ENCODE results near the gene LRRC41.
"Not testable (repeated sequence)": the region's sequence is repeated elsewhere in the genome, so short reads cannot be mapped to it uniquely, and the experiment has no call there.

LRRC41 gene

DNA sequence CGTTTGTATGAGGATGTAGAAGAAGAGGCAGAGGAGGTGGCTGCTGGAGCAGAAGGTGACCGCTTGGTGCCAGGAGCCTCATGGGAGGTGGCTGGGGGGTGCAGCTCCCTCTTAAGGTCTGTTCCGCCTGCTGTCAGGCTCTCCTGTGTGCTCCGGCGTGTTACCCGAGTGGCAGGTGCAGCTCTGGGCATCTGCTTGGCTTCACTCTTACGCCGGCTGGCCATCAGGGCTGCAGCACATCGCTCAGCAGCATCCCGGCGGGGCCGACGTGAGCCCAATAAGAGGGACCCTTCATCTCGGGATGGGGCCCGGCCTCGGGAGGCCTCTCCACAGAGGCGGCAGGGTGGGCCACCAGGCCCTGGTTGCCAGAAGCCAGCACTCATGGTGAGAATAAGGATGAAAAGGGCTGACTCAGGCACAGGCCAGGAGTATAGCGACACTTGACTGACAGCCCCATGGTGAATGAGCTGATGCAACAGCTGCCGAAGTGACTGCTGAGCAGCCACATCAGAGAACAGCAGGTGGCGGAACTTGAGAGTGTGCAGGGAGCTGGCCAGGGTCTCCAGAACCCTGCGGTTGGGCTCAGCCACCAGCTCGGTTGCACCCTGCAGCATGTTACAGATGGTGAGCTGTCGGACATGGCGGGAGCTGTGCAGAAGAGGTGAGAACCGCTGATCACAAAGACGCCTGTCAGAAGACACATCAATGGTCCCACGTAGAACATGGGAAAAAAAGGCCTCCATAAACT, 17.5 kb downstream of the LRRC41 start:
- no peak for DNase-seq

GRCh38 chr1:46284597-46285564, 18.5 kb downstream of the LRRC41 start:
- no peak for DNase-seq

GRCh38 chr1:46284058-46284457, 19.4 kb downstream of the LRRC41 start:
- no peak for DNase-seq

- no peak for DNase-seq
Observed at GRCh38 chr1:46281021-46281420, 22.4 kb downstream of the LRRC41 start.

DNA sequence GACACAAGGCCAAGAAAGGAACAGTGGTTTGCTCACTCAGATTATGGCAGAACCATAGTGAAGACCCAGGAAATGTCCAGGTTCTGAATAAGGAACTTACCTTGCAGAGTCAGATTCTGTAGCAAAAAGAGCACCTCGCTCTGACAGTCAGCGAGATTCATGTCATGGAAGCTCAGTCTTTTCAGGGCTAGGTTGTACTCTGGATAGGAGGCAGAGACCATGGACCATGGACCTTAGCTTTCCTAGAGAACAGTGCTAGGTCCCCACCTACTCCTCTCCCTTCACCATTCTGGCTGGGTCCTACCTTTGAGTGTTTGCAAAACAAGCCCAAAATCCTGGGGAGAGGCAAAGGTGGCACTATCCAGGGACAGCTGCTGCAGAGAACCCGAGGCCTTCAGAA, 23.3 kb downstream of the LRRC41 start:
- DNase-seq: no peak

DNA sequence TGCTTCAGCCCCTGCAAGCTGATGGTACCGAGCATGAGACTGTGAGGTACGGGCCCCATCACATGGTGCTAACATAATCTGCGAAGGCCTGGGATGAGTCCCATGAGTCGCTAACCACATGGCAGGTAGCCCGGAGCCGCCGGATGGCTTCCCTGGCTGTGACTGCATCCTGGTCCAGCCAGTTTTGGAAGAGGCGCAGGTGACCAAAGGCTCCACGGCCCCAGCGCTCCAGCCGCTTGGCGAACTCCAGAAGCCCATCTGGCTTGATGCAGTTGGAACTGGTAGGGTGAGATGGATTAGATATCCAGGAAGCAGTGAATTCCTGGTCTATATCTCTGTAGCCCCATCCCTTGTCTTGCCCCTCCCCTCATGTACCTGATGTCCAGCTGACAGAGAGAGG, 24.6 kb downstream of the LRRC41 start:
- DNase-seq: no peak

GRCh38 chr1:46277658-46278373, 25.6 kb downstream of the LRRC41 start:
- no peak for DNase-seq

GRCh38 chr1:46275030-46275337, 28.4 kb downstream of the LRRC41 start:
- no peak for DNase-seq

GRCh38 chr1:46274225-46275029, 29.0 kb downstream of the LRRC41 start:
- DNase-seq: no peak

- DNase-seq: no peak
Observed at GRCh38 chr1:46268578-46268977, 34.8 kb downstream of the LRRC41 start.

GRCh38 chr1:46263146-46263545, 40.3 kb downstream of the LRRC41 start:
- no peak for DNase-seq

DNA sequence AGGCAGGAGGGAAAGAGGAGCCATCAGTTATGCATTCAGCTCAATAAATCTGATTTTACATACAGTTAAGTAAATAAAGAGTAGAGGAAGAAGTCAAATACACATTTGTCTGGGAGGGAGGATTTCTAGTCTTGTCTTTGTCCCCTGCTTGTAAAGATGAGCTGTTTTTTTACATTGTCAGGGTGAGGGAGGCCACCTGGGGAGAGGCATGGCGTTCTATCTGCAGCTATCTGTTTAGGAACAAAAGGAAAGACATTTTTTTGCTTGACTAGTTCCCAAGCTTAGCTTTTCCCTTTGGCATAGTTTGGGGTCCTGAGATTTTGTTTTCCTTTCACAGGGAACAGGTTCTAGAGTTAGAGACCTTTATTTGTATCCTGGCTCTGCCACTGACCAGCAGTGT, 40.9 kb downstream of the LRRC41 start:
- no peak for DNase-seq

- no peak for DNase-seq
Observed at GRCh38 chr1:46256523-46256922, 46.9 kb downstream of the LRRC41 start.

GRCh38 chr1:46254668-46255067, 48.7 kb downstream of the LRRC41 start:
- no peak for DNase-seq

GRCh38 chr1:46248122-46248920, 55.1 kb downstream of the LRRC41 start:
- DNase-seq: no peak

DNA sequence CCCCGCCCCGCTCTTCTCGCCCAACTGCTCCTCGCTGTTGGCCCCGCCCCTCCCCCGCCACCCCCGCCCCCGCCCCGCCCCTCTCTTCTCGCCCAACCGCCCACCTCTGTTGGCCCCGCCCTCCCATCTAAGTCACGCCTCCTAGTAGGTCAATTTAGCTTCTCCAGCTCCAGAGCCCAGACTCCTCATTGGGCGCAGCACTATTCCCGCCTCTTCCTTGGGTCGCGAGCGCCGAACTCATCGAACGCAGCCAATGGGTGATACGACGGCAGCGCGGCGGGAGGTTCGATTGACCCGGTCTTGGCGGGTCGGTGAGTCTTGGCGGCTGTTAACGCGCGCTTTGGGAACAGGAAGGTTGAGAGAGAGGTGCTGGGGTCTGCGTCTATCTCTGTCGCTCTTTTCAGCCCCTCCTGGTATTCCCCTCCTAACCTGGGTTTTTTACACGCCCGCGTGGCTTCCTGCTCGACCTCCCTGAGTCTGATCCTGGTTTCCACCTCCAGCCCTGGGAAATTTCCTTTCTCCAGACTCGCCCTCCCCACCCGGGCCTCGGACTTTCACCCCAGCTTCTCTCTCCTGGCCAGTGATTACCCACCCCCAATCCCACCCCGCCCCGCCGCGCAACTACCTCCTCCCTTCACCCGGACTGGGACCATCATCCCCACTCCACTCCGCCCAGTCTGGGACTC, 55.8 kb downstream of the LRRC41 start, which contains the start of gene RAD54L:
Gene RAD54L, plus strand, starts transcription at position 328 of the 686 bp plus-strand sequence. CDS start 643 bp downstream, outside the sequence.
- peak; percentile 99 for DNase-seq

DNA sequence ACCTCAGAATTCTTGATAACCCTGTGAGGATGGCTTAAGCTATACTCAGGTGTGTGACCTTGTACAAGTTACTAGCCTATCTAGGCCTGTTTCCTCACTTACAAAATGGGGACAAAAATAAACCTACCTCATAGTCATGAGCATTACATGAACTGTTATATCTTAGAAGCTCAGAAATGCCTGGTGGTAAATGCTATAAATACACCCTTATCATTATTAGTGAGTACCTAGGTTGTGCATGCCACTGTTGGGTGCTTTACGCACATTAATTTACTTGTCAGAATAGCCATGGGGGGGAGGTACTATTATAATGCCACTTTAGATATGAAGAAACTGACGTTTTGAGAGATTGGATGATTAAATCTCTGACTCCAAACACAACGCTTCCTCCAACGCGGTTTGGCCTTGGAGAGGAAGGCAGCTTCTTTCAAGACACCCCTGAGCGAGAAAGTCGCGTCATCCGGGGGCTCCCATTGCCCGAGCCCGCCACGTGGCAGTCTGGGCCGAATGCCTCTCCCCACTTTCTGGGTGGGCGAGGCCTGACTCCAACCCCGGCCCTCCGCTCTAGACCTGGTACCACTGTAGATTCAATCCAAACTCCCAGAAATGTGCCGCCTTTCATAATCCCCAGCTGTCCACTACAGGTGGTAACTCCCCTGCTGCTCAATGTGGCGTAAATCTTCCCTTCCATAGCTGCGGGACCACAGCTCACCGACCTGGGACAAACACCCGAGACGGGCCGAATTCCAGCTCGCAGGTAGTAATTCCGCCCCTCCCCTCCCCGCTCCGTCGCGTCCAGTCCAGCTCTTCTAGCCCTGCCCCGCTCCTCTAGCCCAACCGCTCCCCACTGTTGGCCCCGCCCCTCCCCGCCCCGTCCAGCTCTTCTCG, 56.6 kb downstream of the LRRC41 start:
- DNase-seq: peak; percentile 66

- not testable (repeated sequence) for DNase-seq
Observed at GRCh38 chr1:46246136-46246535, 57.3 kb downstream of the LRRC41 start.

- DNase-seq: peak; percentile 36
Observed at GRCh38 chr1:46244656-46245371, 58.6 kb downstream of the LRRC41 start.

Data from fibroblast of skin of scalp (primary cell).